Upper lobe of left lung (tissue), 6 donors: Measurements from ENCODE around the gene SCUBE1. TPM values are rescaled to one million over a fixed set of nuclear protein-coding genes. Genes with fewer than 3 reads are reported as not detected.
A peak's percentile ranks its signal among the peaks of the same experiment; 100 is the strongest.

Source experiments
- ATAC-seq, 2 donors: fragments of 200-7000 bp; cut with Tn5 transposase; one replicate each; pipeline ENCODE4 v1.9.1; 2022; ENCODE audit warnings: mild to moderate bottlenecking in 2 of 2, moderate library complexity in 2 of 2; ENCODE audit not compliant: low FRiP score in 2 of 2
- DNase-seq, 2 donors: peaks; one replicate each; pipeline ENCODE4 v3.0.0-alpha.2; 2019 to 2020
- H3K27ac ChIP-seq, 4 donors: fragments of 200-600 bp; sonication (generic); one replicate each; pipeline ENCODE4 v1.5.1; 2016 to 2019
- H3K27me3 ChIP-seq, 4 donors: fragments of 200-600 bp; sonication (generic); one replicate each; pipeline ENCODE4 v1.5.1; 2017 to 2019
- H3K36me3 ChIP-seq, 4 donors: fragments of 200-600 bp; sonication (generic); one replicate each; pipeline ENCODE4 v1.5.1; 2016 to 2019
- H3K4me1 ChIP-seq, 4 donors: fragments of 200-600 bp; sonication (generic); one replicate each; pipeline ENCODE4 v1.5.1; 2018 to 2019
- H3K4me3 ChIP-seq, 4 donors: fragments of 200-600 bp; sonication (generic); one replicate each; pipeline ENCODE4 v1.5.1; 2017 to 2019; ENCODE audit warnings: mild to moderate bottlenecking in 2 of 4, moderate library complexity in 1 of 4
- H3K9me3 ChIP-seq, 4 donors: fragments of 200-600 bp; sonication (generic); one replicate each; pipeline ENCODE4 v1.5.1; 2018 to 2019
- CTCF ChIP-seq, 6 experiments: fragments of 450-650 bp in 4 of 6; fragments of 200-600 bp in 2 of 6; sonication (generic) in 2 of 6; IDR thresholded peaks; one replicate each; pipeline ENCODE4 v1.5.1; 2016 to 2019; ENCODE audit warnings: antibody characterized with exemption in 6 of 6
- EP300 ChIP-seq, 4 donors: sonication (generic); formaldehyde crosslinking; IDR thresholded peaks; one replicate each; pipeline ENCODE4 v1.5.1; 2017; ENCODE audit warnings: antibody characterized with exemption in 4 of 4, control low read depth in 2 of 4
- POLR2A ChIP-seq, 4 donors: fragments of 450-650 bp; IDR thresholded peaks; one replicate each; pipeline ENCODE4 v1.5.1; 2016 to 2017; ENCODE audit warnings: antibody characterized with exemption in 4 of 4, mild to moderate bottlenecking in 2 of 4
- POLR2AphosphoS5 ChIP-seq, 2 donors: sonication (generic); formaldehyde crosslinking; IDR thresholded peaks; one replicate each; pipeline ENCODE4 v1.5.1; 2017; ENCODE audit warnings: antibody characterized with exemption in 2 of 2
- WGBS, 2 donors: methylation state at CpG; one replicate each; pipeline ENCODE4 v1.1.5; 2017 to 2018; 5-methylcytosine and 5-hydroxymethylcytosine counted together
- total RNA-seq, 6 donors: library from RNA; depleted of rRNA in 4 of 6; stranded (reverse); fragments of >200 nt in 4 of 6; gene quantifications; one replicate each; pipeline versions ENCODE4 v1.1.0 to v1.2.1, GENCODE V29; 2016 to 2021
- donor health status: DM: no; HTN: no; CAD: no; lungs with moderate emphysema.
- donor health status: DM: no; HTN: yes; CAD: no; lungs with severe emphysema.

SCUBE1 gene
- total RNA-seq, 6 donors from 2014 or later = 9.7 to 55.9 (median 20.8) TPM

DNA sequence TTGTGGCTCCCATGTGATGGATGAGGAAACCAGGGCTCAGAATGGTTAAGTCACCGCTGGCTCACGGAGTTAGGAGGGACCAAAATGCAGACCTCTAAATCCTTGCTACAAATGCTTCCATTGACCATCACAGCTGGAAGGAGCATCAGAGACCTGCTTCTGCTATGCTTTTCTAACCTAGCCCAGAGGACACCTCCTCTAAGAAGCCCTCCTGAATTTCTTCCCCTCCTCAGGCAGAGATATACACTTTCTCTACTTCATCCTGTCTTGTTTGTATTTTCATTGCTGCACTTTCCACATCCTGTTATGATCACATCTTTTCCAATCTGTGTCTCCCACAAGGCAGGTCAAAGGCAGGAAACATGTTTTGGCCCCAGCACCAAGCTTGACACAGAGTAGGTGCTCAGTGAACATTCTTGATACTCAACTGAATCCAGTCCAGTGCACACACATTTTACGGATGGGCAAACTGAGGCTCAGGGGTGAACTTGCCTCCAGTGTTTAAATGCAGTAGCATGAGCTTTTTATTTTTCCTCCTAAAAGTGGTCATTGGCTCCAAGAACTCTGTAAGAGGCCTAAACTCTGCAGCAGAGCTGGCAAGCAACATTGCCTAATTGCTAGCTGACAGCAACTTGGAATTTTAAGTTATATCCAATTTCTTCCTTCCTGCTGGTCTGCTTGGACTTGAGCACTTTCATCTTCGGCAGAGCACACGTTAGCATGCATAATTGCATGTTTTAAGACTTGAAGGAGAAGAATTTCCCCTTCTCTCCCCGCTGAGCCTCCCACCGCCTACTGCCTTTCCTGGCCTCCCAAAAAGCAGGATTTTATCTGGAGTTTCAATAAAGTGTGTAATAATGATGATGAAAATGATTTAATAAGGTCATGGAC lies 12.7 kb downstream of the SCUBE1 start:
- Histone ChIP-seq H3K27me3 (no peaks in the 10 kb centered on the region), H3K27ac (no peak overlapping the region), H3K4me1 (peaks cover 0 to 3% (median 0%) of the 10 kb centered on the region in 4 donors), H3K9me3 (no peaks in the 10 kb centered on the region), H3K4me3 (no peak overlapping the region), H3K36me3 (no peaks in the 10 kb centered on the region)
- DNase-seq (no peak), ATAC-seq (no peak)
- WGBS, 2 donors = 65 to 72% methylated on average over 7 of the region's 7 CpGs
- TF ChIP-seq CTCF (IDR thresholded peaks at IDR 0.05) (no peak), EP300 (IDR thresholded peaks at IDR 0.05) (no peak), POLR2A (IDR thresholded peaks at IDR 0.05) (no peak), POLR2AphosphoS5 (IDR thresholded peaks at IDR 0.05) (no peak)

- DNase-seq = peak in 1 of 2 donors; percentile 51
- H3K4me3 ChIP-seq = no peak overlapping the region
- H3K9me3 ChIP-seq = no peaks in the 10 kb centered on the region
- no peaks in the 10 kb centered on the region for H3K27me3 ChIP-seq
- no peak for ATAC-seq
- no peaks in the 10 kb centered on the region for H3K36me3 ChIP-seq
- no peak overlapping the region for H3K27ac ChIP-seq
- peaks cover 0 to 3% (median 0%) of the 10 kb centered on the region in 4 donors for H3K4me1 ChIP-seq
- WGBS, 2 donors = 83 to 100% methylated on average over 1 to 6 of the region's 7 CpGs
- TF ChIP-seq CTCF (IDR thresholded peaks at IDR 0.05) = no peak
- TF ChIP-seq POLR2A (IDR thresholded peaks at IDR 0.05) = no peak
- TF ChIP-seq POLR2AphosphoS5 (IDR thresholded peaks at IDR 0.05) = no peak
- TF ChIP-seq EP300 (IDR thresholded peaks at IDR 0.05) = no peak
Measured at GRCh38 chr22:43329061-43329460, 14.1 kb downstream of the SCUBE1 start.

DNA sequence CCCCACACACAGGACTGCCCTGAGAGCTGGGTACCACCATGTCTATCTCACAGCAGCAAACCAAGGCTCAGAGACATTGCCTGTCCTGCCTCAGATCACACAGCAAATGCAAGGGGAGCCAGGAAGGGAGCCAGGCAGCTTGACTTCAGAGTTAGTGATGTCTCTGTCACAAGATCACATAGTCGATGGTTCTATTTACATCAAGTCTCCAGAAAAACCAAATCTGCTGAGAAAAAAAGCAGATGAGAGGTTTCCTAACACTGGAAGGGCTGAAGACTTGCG lies 16.1 kb downstream of the SCUBE1 start:
- H3K36me3 ChIP-seq = no peaks in the 10 kb centered on the region
- no peaks in the 10 kb centered on the region for H3K27me3 ChIP-seq
- H3K4me1 ChIP-seq = peaks cover 0 to 3% (median 0%) of the 10 kb centered on the region in 4 donors
- H3K4me3 ChIP-seq = no peak overlapping the region
- no peak for TF ChIP-seq POLR2A (IDR thresholded peaks at IDR 0.05)
- TF ChIP-seq EP300 (IDR thresholded peaks at IDR 0.05) = no peak
- no peak for TF ChIP-seq CTCF (IDR thresholded peaks at IDR 0.05)
- TF ChIP-seq POLR2AphosphoS5 (IDR thresholded peaks at IDR 0.05) = no peak
- 35 to 86% methylated on average over 2 of the region's 2 CpGs for WGBS, 2 donors
- no peak for DNase-seq
- ATAC-seq = no peak
- H3K9me3 ChIP-seq = no peaks in the 10 kb centered on the region
- no peak overlapping the region for H3K27ac ChIP-seq

DNA sequence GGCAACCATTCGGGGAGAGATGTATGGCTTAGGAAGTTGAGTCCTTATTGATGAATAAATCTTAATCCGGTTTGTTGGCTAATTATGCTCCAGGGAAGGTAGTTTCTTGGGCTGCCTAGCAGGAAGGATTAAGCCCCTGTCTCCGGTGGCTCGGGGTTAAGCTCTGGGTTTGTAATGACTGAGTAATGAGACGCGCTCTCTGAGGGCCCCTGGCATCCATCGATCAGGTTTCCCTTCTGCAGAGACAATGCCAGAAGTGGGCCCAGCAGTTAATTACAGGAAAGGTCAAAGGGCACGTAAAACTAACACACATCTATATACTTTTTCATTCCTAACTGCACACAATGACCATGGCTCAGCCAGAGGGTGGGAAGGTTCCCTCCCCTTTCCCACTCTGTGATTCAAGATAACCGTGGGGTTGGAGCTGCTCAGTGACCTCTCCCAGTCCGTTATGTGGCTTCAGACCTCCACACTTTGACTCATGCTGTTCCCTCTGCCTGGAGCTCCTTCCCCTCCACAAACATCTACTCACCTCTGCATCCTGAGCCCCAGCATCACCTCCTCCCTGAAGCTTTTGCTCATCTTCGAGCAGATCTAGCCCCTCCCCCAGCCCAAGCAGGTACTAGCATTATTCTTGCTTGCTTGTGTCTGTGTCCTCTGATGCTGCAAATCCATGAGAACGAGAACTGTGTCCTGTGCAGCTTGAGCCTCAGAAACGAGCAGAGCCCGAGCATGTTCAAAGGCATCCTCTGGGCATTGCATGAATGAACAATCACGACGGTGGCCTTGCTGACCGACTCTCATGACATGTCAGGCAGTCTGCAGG lies 16.6 kb downstream of the SCUBE1 start:
- ATAC-seq (no peak), DNase-seq (no peak)
- Histone ChIP-seq H3K27me3 (no peaks in the 10 kb centered on the region), H3K4me1 (peaks cover 0 to 3% (median 0%) of the 10 kb centered on the region in 4 donors), H3K36me3 (no peaks in the 10 kb centered on the region), H3K9me3 (no peaks in the 10 kb centered on the region), H3K4me3 (no peak overlapping the region), H3K27ac (no peak overlapping the region)
- TF ChIP-seq POLR2AphosphoS5 (IDR thresholded peaks at IDR 0.05) (no peak), EP300 (IDR thresholded peaks at IDR 0.05) (no peak), CTCF (IDR thresholded peaks at IDR 0.05) (no peak), POLR2A (IDR thresholded peaks at IDR 0.05) (no peak)
- 71 to 77% methylated on average over 12 to 17 of the region's 17 CpGs for WGBS, 2 donors
